Chondrocyte (in vitro differentiated cells): ENCODE results near the gene SLC2A3. TPM values are rescaled to one million over a fixed set of nuclear protein-coding genes. Genes with fewer than 3 reads are reported as not detected.

Source experiments
- DNase-seq: peaks from one replicate; pipeline ENCODE4 v3.0.0; 2021; ENCODE audit warnings: mixed read lengths, low spot score
- H3K27ac Mint-ChIP-seq: one replicate; pipeline ENCODE4 v1.8.0; 2021; ENCODE audit warnings: mild to moderate bottlenecking, moderate library complexity, mixed read lengths; ENCODE audit not compliant: unreplicated experiment
- H3K27me3 Mint-ChIP-seq: 2 replicates; pipeline ENCODE4 v1.8.0; 2021; ENCODE audit warnings: low read depth, mixed read lengths
- H3K36me3 Mint-ChIP-seq: 2 replicates; pipeline ENCODE4 v1.8.0; 2021; ENCODE audit warnings: low read depth, mixed read lengths
- H3K4me1 Mint-ChIP-seq: 2 replicates; pipeline ENCODE4 v1.8.0; 2021; ENCODE audit warnings: low read depth, mild to moderate bottlenecking, mixed read lengths
- H3K4me3 Mint-ChIP-seq: one replicate; pipeline ENCODE4 v1.8.0; 2021; ENCODE audit warnings: mild to moderate bottlenecking, moderate library complexity, mixed read lengths; ENCODE audit not compliant: unreplicated experiment
- H3K9me3 Mint-ChIP-seq: 2 replicates; pipeline ENCODE4 v1.8.0; 2021; ENCODE audit warnings: low read depth, mixed read lengths
- total RNA-seq: library from RNA; stranded (reverse); gene quantifications from 3 replicates; pipeline ENCODE4 v1.2.1, GENCODE V29; 2021
- TF ChIP-seq, protein P1 (sequence below): fragments of 200-600 bp; sonication (generic); IDR thresholded peaks from 2 replicates; pipeline ENCODE4 v1.5.0; 2021; ENCODE audit warnings: antibody characterized with exemption, mild to moderate bottlenecking, moderate library complexity

The SLC2A3 gene
- total RNA-seq, 1 donor from 2014 or later = 75.2 TPM

DNA sequence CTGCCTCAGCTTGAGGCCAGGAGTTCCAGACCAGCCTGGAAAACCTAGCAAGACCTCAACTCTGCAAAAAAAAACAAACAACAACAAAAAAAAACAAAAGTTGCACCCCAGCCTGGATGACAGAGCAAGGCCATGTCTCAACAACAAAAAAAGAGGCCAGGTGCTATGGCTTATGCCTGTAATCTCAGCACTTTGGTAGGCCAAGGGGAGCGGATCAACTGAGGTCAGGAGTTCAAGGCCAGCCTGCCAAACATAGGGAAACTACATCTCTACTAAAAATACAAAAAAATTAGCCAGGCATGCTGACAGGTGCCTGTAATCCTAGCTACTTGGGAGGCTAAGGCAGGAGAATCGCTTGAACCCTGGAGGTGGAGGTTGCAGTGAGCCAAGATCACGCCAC lies 56.7 kb downstream of the SLC2A3 start:
- no peak overlapping the region for H3K27ac Mint-ChIP-seq

DNA sequence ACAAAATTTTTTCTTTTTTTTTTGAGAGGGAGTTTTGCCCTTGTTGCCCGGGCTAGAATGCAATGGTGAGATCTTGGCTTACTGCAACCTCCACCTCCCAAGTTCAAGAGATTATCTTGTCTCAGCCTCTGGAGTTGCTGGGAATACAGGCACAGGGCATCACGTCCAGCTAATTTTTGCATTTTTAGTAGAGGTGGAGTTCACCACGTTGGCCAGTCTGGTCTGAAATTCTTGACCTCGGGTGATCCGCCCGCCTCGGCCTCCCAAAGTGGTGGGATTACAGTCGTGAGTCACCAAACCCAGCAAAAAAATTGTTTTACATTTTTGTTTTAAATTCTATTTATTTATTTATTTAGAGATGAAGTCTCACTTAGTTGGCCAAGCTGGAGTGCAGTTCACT lies 58.6 kb downstream of the SLC2A3 start:
- Mint-ChIP-seq H3K36me3 (no peaks in the 10 kb centered on the region), H3K27me3 (no peaks in the 10 kb centered on the region), H3K4me3 (no peak overlapping the region), H3K4me1 (no peaks in the 10 kb centered on the region), H3K27ac (no peak overlapping the region), H3K9me3 (no peaks in the 10 kb centered on the region)
- DNase-seq = no peak
- TF ChIP-seq, protein P1, sequence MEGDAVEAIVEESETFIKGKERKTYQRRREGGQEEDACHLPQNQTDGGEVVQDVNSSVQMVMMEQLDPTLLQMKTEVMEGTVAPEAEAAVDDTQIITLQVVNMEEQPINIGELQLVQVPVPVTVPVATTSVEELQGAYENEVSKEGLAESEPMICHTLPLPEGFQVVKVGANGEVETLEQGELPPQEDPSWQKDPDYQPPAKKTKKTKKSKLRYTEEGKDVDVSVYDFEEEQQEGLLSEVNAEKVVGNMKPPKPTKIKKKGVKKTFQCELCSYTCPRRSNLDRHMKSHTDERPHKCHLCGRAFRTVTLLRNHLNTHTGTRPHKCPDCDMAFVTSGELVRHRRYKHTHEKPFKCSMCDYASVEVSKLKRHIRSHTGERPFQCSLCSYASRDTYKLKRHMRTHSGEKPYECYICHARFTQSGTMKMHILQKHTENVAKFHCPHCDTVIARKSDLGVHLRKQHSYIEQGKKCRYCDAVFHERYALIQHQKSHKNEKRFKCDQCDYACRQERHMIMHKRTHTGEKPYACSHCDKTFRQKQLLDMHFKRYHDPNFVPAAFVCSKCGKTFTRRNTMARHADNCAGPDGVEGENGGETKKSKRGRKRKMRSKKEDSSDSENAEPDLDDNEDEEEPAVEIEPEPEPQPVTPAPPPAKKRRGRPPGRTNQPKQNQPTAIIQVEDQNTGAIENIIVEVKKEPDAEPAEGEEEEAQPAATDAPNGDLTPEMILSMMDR = no peak

More for the DNA sequence above, 56.7 kb downstream of the SLC2A3 start:
- TF ChIP-seq, protein P1 = no peak
- peaks cover under 1% of the 10 kb centered on the region for H3K4me1 Mint-ChIP-seq
- no peak for DNase-seq
- no peaks in the 10 kb centered on the region for H3K36me3 Mint-ChIP-seq
- no peak overlapping the region for H3K4me3 Mint-ChIP-seq
- no peaks in the 10 kb centered on the region for H3K9me3 Mint-ChIP-seq
- H3K27me3 Mint-ChIP-seq = no peaks in the 10 kb centered on the region

DNA sequence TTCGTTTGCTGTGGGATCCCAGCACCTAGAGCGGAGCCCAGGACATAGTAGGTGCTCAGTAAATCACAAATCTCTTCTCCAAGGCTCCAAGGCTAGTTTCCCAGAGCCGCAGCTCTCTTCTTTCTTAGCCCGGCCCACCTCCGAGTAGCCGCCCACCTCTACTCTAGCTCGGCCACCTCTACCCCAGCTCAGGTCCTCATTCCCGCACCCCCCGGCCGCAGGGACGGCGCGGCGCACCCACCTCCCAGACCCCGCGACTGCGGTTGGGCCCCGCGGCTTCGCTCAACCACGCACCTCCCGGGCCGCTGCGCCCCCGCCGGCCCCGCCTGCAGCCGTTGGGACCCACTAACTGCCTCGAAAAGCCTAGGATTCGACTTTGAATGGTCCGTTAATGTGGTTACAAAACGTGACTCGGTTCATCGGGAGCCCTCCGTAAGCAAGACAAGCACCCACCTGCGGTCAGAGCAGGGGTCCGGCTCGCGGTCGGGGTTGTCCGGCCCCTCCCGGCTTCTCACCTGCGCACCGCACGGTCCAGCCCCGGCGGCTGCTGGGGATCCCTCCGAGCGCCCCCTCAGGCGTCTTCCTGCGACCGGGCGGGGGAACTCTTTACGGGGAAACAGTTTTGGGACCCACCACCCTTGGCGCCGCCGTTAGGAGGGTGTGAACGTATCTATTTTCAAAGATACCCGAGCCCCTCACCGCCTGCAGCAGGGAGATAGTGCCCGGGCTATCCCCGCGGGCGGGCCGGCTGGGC lies 63.2 kb downstream of the SLC2A3 start, which contains the start of gene SLC2A14:
Gene SLC2A14 (minus strand): TSS at position 350 of the 754 bp plus-strand sequence. CDS start 3,035 bp downstream, outside the sequence.
- Mint-ChIP-seq H3K4me3 (no peak within 1 kb of the TSS), H3K36me3 (no peaks in the 10 kb centered on the region), H3K27me3 (no peaks in the 10 kb centered on the region), H3K9me3 (no peaks in the 10 kb centered on the region), H3K4me1 (no peaks in the 10 kb centered on the region), H3K27ac (no peak within 1 kb of the TSS)
- TF ChIP-seq, protein P1 = no peak
- no peak for DNase-seq

- TF ChIP-seq, protein P1 = no peak
- Mint-ChIP-seq H3K4me3 (no peak overlapping the region), H3K36me3 (no peaks in the 10 kb centered on the region), H3K27me3 (no peaks in the 10 kb centered on the region), H3K27ac (no peak overlapping the region), H3K4me1 (no peaks in the 10 kb centered on the region), H3K9me3 (no peaks in the 10 kb centered on the region)
- DNase-seq = no peak
Observed at GRCh38 chr12:7870335-7870734, 65.7 kb downstream of the SLC2A3 start.

Other genes with a start within 250 kb of the SLC2A3 start
- not detected in 3 replicates for gene GDF3, start 240.4 kb downstream of the SLC2A3 start, total RNA-seq
- not detected in 3 replicates for gene DPPA3, start 224.8 kb downstream of the SLC2A3 start, total RNA-seq
- gene CLEC4C, start 188.8 kb downstream of the SLC2A3 start, total RNA-seq = not detected in 3 replicates
- gene NANOGNB, start 171.0 kb downstream of the SLC2A3 start, total RNA-seq = not detected in 3 replicates
- gene NANOG, start 146.8 kb downstream of the SLC2A3 start, total RNA-seq = not detected in 3 replicates
- 0.60 to 2.3 TPM (median 1.8 TPM) in 3 replicates for gene SLC2A14, start 63.3 kb downstream of the SLC2A3 start, total RNA-seq
- 21.1 to 24.0 TPM (median 23.4 TPM) in 3 replicates for gene FOXJ2, start 96.5 kb upstream of the SLC2A3 start, total RNA-seq
- gene C3AR1, start 130.2 kb upstream of the SLC2A3 start, total RNA-seq = 0.27 to 0.59 TPM in 2 of 3 replicates, not detected in the other
- gene NECAP1, start 146.1 kb upstream of the SLC2A3 start, total RNA-seq = 23.1 to 36.9 TPM (median 26.1 TPM) in 3 replicates
- 0.65 to 1.1 TPM (median 0.99 TPM) in 3 replicates for gene CLEC4A, start 187.4 kb upstream of the SLC2A3 start, total RNA-seq
- gene ZNF705A, start 220.8 kb upstream of the SLC2A3 start, total RNA-seq = not detected in 3 replicates